RKO (cell line): ENCODE results near the gene ARHGDIG.
"Not testable (repeated sequence)": the region's sequence is repeated elsewhere in the genome, so short reads cannot be mapped to it uniquely, and the experiment has no call there.

ENCODE experiments used
- DNase-seq: peaks from one replicate; pipeline ENCODE4 v3.0.0-alpha.2; 2016; ENCODE audit warnings: low spot score

Gene ARHGDIG

GRCh38 chr16:280552-280951 is at the start of gene ARHGDIG:
TSS of gene ARHGDIG (plus strand) at chr16:280591. CDS start at chr16:280681, 90 bp downstream.
- no peak for DNase-seq

- no peak for DNase-seq
Observed at GRCh38 chr16:230949-231348, 49.4 kb upstream of the ARHGDIG start.

- peak; percentile 93 for DNase-seq
Observed at GRCh38 chr16:234468-235305, 45.7 kb upstream of the ARHGDIG start, which contains the start of gene FAM234A. TSS of gene FAM234A (plus strand) at chr16:234821. CDS start at chr16:254414, 19,593 bp downstream.

DNA sequence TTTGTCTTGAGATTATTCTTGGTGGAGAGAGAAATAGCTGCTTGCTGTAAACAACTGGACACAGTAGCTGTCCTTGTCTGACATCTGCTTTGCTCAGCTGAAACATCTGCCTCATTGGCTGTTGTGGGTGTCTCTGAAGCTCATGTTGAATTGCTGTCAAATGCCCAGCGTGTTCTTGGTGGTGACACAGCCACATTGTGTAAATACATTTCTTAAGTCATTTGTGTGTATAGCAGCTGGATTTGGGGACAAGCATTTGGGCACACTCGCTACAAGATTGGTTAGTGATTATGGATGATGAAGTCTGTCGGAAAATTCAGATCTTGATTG is 40.5 kb upstream of the ARHGDIG start:
- DNase-seq = no peak

GRCh38 chr16:240559-240958 is 39.8 kb upstream of the ARHGDIG start:
- DNase-seq = no peak

DNA sequence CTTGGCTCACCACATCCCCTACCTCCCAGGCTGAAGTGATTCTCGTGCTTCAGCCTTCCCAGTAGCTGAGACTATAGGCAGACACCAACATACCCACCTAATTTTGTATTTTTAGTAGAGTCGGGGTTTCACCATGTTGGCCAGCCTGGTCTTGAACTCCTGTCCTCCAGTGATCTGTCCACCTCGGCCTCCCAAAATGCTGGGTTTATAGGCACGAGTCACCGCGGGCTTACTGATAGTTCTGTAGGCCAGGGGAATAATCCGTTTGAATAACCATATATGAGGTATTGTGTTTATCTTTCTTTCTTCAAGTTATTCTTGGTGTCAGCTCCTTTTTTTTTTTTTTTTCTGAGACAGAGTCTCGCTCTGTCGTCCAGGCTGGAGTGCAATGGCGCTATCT is 38.1 kb upstream of the ARHGDIG start:
- DNase-seq = no peak

DNA sequence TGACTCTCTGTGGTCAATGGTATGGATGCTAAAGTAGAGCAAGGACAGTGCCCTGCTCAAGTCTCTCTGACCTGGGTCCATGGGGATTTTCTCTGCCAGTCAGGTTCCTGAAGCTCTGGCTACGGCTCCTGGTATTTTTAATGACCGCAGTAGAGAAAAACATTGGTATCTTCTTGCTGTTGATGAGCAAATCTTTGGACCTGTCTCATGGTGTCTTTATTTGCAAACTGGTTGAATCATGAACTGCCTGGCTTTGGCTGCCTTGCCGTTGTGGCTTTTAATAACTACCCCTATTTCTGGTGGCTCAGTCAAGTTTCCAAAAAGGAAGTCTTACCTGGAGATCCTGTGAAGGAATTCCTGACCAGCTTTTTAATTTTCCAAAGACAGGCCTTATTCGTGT is 37.0 kb upstream of the ARHGDIG start:
- no peak for DNase-seq

DNA sequence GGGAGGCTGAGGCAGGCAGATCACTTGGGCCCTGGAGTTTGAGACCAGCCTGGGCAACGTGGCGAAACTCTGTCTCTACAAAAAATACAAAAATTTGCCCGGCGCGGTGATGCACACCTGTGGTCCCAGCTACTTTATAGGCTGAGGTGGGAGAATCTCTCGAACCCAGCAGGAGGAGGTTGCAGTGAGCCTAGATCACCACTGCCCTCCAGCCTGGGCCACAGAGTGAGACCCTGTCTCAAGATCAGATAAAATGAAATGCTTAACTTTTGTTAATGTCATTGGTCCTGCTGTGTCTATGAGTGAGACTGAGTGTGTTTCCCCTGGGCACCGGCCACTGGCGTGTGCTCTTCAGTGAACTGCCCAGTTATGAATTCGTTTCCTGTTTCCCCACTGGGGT is 35.3 kb upstream of the ARHGDIG start:
- no peak for DNase-seq

- DNase-seq = no peak
Observed at GRCh38 chr16:247027-247426, 33.4 kb upstream of the ARHGDIG start.

DNA sequence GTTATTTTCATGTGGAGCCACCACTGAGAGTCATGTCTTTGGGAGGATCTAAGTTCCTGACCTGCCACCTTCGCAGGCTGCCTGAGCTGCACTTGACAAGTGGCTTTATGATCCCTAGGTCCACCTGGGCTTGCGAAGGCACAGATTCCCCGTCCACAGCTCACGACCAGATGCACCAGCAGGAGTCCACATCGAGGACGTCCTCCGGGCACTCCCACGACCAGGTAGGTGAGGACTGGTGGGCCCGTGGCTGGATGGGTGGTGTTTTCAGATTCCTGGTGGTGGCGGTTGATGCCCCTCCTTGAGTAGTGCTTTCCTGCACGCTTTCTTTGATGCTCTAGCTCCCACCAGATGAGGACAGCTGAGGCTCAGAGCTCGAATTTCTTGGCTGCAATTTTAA is 31.0 kb upstream of the ARHGDIG start:
- no peak for DNase-seq

- DNase-seq = no peak
Observed at GRCh38 chr16:252366-253337, 27.7 kb upstream of the ARHGDIG start.

- DNase-seq = no peak
Observed at GRCh38 chr16:253833-254232, 26.6 kb upstream of the ARHGDIG start.

DNA sequence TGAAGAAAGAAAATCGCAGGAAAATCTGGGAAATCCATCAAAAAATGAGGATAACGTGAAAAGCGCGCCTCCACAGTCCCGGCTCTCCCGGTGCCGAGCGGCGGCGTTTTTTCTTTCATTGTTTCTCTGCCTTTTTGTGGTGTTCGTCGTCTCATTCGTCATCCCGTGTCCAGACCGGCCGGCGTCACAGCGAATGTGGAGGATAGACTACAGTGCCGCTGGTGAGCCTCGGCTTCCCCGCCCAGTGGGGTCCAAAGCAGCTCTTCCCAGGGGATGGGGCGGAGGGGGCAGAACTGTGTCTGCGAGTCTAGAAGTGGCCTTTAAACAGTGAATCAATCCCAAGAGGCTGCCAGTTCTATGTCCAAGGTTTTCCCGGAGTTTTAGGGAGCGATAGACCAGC is 25.9 kb upstream of the ARHGDIG start:
- no peak for DNase-seq

DNA sequence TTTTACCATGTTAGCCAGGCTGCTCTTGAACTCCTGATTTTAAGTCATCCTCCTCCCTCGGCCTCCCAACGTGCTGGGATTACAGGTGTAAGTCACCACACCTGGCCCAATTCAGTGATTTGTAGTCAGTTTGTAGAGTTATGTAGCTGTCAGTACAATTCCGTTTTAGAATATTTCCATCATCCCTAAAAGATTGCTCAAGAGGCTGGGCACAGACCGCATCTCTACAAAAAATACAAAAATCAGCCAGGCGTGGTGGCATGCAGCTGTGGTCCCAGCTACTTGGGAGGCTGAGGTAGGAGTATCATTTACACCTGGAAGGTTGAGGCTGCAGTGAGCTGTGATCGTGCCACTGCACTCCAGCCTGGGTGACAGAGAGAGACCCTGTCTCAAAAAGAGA is 25.2 kb upstream of the ARHGDIG start:
- no peak for DNase-seq

DNA sequence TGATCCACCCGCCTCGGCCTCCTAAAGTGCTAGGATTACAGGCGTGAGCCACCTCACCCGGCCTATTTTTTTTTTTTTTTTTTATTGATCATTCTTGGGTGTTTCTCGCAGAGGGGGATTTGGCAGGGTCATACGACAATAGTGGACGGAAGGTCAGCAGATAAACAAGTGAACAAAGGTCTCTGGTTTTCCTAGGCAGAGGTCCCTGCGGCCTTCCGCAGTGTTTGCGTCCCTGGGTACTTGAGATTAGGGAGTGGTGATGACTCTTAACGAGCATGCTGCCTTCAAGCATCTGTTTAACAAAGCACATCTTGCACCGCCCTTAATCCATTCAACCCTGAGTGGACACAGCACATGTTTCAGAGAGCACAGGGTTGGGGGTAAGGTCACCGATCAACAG is 22.3 kb upstream of the ARHGDIG start:
- DNase-seq = not testable (repeated sequence)

- no peak for DNase-seq
Observed at GRCh38 chr16:259226-259625, 21.2 kb upstream of the ARHGDIG start.

DNA sequence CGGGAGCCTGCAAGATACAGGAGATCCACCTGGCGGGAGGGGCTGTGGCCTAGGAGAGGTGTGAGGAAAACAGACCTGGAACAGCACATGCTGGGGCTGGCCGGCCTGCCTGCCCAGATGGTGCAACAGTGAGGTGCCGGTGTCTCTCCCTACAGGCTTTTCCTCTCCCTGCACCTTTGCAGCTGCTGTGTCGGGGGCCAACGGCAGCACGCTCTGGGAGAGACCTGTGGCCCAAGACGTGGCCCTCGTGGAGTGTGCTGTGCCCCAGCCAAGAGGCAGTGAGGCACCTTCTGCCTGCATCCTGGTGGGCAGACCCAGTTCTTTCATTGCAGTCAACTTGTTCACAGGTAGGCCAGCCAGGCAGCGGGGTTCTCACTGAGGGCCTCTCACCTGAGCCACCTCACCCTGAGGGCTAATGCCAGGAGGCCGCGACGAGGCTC is 20.6 kb upstream of the ARHGDIG start:
- no peak for DNase-seq

DNA sequence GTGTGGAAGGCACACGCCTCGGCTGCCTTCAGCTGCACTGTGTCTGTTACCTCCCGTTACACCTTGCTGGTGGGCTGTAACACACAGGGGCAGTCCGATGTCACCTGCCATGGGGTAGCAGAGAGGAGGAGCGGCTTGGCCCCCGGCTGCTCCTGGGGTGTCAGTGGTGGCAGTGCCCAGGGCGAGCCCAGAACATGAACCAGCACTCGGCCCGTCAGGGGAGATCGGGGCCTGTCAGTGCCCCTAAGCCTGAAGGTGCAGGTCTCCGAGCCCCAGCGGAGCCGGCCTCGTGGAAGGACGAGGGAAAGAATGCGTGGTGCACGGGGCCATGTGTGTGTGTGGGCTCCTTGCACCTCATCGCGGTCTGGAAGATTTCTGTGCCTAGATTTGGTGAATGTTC is 20.1 kb upstream of the ARHGDIG start:
- DNase-seq = no peak

DNA sequence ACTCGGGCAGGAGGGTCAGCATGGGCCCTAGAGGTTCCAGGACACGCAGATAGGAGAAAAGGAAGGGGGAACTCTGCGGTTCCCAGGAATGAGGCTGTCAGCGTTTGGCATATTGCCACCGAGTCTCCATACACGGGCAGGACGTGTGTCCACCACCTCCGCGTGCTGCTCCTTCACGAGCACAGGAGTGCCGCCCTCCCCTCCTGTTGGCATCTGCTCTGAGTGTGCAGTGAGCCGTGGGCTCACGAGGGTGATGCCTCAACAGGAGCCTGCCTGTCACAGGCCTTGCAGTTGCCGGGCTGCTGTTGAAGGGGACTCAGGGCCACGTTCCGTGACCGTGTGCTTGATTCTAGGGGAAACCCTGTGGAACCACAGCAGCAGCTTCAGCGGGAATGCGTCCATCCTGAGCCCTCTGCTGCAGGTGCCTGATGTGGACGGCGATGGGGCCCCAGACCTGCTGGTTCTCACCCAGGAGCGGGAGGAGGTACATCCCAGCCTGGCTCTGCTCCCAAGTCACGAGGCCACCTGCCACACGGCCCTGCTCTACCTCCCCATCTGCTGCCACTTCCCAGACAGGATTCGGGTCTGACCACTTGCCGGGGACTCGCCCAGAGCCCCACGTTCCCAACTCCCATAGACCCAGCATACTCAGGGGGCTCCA is 19.2 kb upstream of the ARHGDIG start:
- no peak for DNase-seq

- DNase-seq = no peak
Observed at GRCh38 chr16:262121-262745, 18.2 kb upstream of the ARHGDIG start.

DNA sequence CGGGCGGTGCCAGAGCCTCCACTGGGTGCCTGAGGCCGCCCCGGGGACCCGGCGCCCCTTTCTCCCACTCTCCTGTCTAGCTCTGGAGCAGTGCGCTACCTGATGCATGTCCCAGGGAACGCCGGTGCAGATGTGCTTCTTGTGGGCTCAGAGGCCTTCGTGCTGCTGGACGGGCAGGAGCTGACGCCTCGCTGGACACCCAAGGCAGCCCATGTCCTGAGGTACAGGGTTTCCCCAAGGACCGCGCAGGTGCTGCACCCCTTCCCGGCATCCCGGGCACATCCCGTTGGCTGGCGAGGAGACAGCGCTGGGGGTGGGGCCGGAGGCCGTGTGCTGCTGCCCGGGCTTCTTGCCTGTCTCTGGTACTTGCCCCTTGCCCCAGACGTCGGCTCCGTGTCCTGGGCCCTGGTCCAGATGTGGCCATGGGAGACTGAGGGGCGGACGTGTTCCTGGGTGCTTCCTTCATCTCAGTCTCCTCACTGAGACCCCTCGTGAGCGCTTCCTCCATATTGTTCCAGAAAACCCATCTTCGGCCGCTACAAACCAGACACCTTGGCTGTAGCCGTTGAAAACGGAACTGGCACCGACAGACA is 17.1 kb upstream of the ARHGDIG start:
- DNase-seq = no peak

DNA sequence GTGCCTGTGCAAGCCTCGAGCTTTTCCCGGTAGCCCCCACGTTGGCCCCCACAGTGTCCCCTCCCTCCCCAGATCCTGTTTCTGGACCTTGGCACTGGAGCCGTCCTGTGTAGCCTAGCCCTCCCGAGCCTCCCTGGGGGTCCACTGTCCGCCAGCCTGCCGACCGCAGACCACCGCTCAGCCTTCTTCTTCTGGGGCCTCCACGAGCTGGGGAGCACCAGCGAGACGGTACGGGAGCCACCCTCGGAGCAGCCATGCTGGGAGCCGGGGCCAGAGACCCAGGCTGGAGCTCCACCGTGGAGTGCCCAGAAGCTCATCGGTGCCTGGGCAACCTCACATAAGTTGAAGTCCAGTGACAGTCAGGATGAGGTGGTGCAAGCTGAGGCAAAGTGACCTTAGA is 16.4 kb upstream of the ARHGDIG start:
- no peak for DNase-seq
